ENCODE data around the gene C11orf98.

DNA sequence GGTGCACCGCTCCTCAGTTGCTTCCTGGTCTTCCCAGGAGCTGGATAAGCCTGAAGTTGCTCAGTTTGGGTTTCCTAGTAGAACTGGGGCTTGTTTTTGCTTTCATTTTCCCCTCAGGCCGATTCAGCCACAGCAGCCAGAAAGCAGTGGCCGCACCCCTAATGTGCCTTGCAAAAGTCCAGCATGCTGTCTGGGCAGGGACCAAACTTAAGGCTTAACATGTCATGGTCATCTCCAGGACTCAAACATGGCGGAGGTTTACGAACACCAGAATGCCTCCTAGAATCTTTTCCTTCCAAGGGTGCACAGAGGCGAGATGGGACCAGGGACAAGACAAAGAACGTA lies 45.0 kb upstream of the C11orf98 start:
- TF ChIP-seq, protein P1, sequence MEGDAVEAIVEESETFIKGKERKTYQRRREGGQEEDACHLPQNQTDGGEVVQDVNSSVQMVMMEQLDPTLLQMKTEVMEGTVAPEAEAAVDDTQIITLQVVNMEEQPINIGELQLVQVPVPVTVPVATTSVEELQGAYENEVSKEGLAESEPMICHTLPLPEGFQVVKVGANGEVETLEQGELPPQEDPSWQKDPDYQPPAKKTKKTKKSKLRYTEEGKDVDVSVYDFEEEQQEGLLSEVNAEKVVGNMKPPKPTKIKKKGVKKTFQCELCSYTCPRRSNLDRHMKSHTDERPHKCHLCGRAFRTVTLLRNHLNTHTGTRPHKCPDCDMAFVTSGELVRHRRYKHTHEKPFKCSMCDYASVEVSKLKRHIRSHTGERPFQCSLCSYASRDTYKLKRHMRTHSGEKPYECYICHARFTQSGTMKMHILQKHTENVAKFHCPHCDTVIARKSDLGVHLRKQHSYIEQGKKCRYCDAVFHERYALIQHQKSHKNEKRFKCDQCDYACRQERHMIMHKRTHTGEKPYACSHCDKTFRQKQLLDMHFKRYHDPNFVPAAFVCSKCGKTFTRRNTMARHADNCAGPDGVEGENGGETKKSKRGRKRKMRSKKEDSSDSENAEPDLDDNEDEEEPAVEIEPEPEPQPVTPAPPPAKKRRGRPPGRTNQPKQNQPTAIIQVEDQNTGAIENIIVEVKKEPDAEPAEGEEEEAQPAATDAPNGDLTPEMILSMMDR (conservative IDR thresholded peaks at IDR 0.05; ENCODE audit: low read length): no peak
- no peak for TF ChIP-seq EZH2phosphoT487 (IDR thresholded peaks at IDR 0.05; ENCODE audit: borderline replicate concordance)

Measured in Loucy (cell line).